ENCODE data around the gene AMT. TPM values are rescaled to one million over a fixed set of nuclear protein-coding genes. Genes with fewer than 3 reads are reported as not detected.
A peak's percentile ranks its signal among the peaks of the same experiment; 100 is the strongest.

AMT gene
- total and polyA plus RNA-seq, 2 of the 13 experiments (the other 11 are each of a cell fraction or from before 2014, with no cell fraction given) = 35.3 to 59.0 TPM

DNA sequence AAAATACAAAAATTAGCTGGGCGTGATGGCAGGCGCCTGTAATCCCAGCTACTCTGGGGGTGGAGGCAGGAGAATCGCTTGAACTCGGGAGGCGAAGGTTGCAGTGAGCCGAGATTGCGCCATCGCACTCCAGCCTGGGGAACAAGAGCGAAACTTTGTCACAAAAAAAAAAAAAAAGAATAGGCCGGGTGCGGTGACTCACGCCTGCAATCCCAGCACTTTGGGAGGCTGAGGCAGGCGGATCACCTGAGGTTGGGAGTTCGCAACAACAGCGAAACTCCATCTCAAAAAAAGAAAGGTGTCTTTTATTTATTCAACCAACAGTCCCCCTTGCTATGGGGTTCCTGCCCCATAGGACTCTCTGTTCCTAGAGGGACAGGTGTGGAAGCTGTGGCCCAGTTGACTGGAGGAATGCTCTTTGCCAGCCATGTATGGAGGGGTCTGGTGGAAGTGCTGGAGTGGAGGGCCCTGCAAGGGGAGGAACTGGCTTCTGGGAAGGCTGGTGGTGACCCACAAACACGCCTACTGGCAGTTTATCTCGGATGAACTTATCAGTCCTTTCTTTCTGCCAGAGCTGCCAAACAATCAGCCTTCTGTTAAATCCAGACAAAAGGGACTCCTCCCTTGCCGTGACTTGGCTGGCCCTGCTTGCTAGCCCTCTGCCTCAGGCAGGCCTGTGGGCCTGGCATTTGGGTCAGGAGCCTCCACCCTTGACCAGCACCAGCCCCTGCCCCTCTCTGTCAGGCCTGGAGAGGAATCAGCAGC is 43.2 kb upstream of the AMT start (continued):
- TF ChIP-seq, protein P1, sequence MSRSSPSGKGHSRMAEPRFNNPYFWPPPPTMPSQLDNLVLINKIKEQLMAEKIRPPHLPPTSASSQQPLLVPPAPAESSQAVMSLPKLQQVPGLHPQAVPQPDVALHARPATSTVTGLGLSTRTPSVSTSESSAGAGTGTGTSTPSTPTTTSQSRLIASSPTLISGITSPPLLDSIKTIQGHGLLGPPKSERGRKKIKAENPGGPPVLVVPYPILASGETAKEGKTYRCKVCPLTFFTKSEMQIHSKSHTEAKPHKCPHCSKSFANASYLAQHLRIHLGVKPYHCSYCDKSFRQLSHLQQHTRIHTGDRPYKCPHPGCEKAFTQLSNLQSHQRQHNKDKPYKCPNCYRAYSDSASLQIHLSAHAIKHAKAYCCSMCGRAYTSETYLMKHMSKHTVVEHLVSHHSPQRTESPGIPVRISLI (CRISPR knock-in tag; IDR thresholded peaks at IDR 0.05; ENCODE audit: borderline replicate concordance) = peak; percentile 91
- TF ChIP-seq, protein P2, sequence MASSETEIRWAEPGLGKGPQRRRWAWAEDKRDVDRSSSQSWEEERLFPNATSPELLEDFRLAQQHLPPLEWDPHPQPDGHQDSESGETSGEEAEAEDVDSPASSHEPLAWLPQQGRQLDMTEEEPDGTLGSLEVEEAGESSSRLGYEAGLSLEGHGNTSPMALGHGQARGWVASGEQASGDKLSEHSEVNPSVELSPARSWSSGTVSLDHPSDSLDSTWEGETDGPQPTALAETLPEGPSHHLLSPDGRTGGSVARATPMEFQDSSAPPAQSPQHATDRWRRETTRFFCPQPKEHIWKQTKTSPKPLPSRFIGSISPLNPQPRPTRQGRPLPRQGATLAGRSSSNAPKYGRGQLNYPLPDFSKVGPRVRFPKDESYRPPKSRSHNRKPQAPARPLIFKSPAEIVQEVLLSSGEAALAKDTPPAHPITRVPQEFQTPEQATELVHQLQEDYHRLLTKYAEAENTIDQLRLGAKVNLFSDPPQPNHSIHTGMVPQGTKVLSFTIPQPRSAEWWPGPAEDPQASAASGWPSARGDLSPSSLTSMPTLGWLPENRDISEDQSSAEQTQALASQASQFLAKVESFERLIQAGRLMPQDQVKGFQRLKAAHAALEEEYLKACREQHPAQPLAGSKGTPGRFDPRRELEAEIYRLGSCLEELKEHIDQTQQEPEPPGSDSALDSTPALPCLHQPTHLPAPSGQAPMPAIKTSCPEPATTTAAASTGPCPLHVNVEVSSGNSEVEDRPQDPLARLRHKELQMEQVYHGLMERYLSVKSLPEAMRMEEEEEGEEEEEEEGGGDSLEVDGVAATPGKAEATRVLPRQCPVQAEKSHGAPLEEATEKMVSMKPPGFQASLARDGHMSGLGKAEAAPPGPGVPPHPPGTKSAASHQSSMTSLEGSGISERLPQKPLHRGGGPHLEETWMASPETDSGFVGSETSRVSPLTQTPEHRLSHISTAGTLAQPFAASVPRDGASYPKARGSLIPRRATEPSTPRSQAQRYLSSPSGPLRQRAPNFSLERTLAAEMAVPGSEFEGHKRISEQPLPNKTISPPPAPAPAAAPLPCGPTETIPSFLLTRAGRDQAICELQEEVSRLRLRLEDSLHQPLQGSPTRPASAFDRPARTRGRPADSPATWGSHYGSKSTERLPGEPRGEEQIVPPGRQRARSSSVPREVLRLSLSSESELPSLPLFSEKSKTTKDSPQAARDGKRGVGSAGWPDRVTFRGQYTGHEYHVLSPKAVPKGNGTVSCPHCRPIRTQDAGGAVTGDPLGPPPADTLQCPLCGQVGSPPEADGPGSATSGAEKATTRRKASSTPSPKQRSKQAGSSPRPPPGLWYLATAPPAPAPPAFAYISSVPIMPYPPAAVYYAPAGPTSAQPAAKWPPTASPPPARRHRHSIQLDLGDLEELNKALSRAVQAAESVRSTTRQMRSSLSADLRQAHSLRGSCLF (CRISPR knock-in tag; IDR thresholded peaks at IDR 0.05; ENCODE audit: borderline replicate concordance) = no peak
- TF ChIP-seq HMG20B (CRISPR knock-in tag; conservative IDR thresholded peaks at IDR 0.05) (no peak), HNRNPK (IDR thresholded peaks at IDR 0.05; ENCODE audit: low read depth, low read length, poor library complexity, severe bottlenecking) (no peak), ZNF263 (CRISPR knock-in tag; IDR thresholded peaks at IDR 0.05) (peak; percentile 91), JUN (CRISPR knock-in tag; IDR thresholded peaks at IDR 0.05) (0 out of 2 replicates have a peak, but pooled peaks have one; percentile 42), YEATS4 (CRISPR knock-in tag; IDR thresholded peaks at IDR 0.05; ENCODE audit: borderline replicate concordance) (peak; percentile 27; the same call in 1 of the 2 replicates), BCL3 (CRISPR knock-in tag; IDR thresholded peaks at IDR 0.05) (peak; percentile 60; the same call in 1 of the 2 replicates), ZFP82 (CRISPR knock-in tag; IDR thresholded peaks at IDR 0.05; ENCODE audit: borderline replicate concordance) (no peak), TAF1 (CRISPR knock-in tag; IDR thresholded peaks at IDR 0.05) (peak; percentile 52), RBM39 (IDR thresholded peaks at IDR 0.05; ENCODE audit: low read depth, low read length, poor library complexity, severe bottlenecking) (no peak), ZMYM3 (CRISPR knock-in tag; IDR thresholded peaks at IDR 0.05) (peak; percentile 62; the same call in 1 of the 2 replicates)
- TF ChIP-seq, protein P3, sequence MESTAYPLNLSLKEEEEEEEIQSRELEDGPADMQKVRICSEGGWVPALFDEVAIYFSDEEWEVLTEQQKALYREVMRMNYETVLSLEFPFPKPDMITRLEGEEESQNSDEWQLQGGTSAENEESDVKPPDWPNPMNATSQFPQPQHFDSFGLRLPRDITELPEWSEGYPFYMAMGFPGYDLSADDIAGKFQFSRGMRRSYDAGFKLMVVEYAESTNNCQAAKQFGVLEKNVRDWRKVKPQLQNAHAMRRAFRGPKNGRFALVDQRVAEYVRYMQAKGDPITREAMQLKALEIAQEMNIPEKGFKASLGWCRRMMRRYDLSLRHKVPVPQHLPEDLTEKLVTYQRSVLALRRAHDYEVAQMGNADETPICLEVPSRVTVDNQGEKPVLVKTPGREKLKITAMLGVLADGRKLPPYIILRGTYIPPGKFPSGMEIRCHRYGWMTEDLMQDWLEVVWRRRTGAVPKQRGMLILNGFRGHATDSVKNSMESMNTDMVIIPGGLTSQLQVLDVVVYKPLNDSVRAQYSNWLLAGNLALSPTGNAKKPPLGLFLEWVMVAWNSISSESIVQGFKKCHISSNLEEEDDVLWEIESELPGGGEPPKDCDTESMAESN (CRISPR knock-in tag; conservative IDR thresholded peaks at IDR 0.05) = no peak
- TF ChIP-seq, protein P4, sequence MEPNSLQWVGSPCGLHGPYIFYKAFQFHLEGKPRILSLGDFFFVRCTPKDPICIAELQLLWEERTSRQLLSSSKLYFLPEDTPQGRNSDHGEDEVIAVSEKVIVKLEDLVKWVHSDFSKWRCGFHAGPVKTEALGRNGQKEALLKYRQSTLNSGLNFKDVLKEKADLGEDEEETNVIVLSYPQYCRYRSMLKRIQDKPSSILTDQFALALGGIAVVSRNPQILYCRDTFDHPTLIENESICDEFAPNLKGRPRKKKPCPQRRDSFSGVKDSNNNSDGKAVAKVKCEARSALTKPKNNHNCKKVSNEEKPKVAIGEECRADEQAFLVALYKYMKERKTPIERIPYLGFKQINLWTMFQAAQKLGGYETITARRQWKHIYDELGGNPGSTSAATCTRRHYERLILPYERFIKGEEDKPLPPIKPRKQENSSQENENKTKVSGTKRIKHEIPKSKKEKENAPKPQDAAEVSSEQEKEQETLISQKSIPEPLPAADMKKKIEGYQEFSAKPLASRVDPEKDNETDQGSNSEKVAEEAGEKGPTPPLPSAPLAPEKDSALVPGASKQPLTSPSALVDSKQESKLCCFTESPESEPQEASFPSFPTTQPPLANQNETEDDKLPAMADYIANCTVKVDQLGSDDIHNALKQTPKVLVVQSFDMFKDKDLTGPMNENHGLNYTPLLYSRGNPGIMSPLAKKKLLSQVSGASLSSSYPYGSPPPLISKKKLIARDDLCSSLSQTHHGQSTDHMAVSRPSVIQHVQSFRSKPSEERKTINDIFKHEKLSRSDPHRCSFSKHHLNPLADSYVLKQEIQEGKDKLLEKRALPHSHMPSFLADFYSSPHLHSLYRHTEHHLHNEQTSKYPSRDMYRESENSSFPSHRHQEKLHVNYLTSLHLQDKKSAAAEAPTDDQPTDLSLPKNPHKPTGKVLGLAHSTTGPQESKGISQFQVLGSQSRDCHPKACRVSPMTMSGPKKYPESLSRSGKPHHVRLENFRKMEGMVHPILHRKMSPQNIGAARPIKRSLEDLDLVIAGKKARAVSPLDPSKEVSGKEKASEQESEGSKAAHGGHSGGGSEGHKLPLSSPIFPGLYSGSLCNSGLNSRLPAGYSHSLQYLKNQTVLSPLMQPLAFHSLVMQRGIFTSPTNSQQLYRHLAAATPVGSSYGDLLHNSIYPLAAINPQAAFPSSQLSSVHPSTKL (CRISPR knock-in tag; IDR thresholded peaks at IDR 0.05) = no peak

All from HepG2 (cell line).